Neural cell (in vitro differentiated cells): Measurements from ENCODE around the gene MRGPRD.

Experiments
- CTCF ChIP-seq: fragments of 450-650 bp; IDR thresholded peaks from 2 replicates; pipeline ENCODE4 v1.5.1; 2014; ENCODE audit warnings: antibody characterized with exemption, mild to moderate bottlenecking, moderate library complexity; ENCODE audit not compliant: poor library complexity, severe bottlenecking
- EP300 ChIP-seq: fragments of 450-650 bp; conservative IDR thresholded peaks from 2 replicates; pipeline ENCODE4 v1.6.1; 2014; ENCODE audit warnings: antibody characterized with exemption, mild to moderate bottlenecking, moderate library complexity; ENCODE audit not compliant: poor library complexity, severe bottlenecking
- EZH2 ChIP-seq: fragments of 200-600, 300-800 bp; shearing (Covaris generic), sonication (generic); IDR thresholded peaks from 2 replicates; pipeline ENCODE4 v1.6.1; 2014; ENCODE audit warnings: antibody characterized with exemption, low read length, borderline replicate concordance, mild to moderate bottlenecking; ENCODE audit not compliant: insufficient read depth, poor library complexity, severe bottlenecking

- TF ChIP-seq CTCF (no peak), EZH2 (no peak), EP300 (no peak)
These were observed 31.6 kb upstream of the MRGPRD start for GRCh38 chr11:69012092-69013008.
